ENCODE results near the gene TMEM39A.

The TMEM39A gene, protein sequence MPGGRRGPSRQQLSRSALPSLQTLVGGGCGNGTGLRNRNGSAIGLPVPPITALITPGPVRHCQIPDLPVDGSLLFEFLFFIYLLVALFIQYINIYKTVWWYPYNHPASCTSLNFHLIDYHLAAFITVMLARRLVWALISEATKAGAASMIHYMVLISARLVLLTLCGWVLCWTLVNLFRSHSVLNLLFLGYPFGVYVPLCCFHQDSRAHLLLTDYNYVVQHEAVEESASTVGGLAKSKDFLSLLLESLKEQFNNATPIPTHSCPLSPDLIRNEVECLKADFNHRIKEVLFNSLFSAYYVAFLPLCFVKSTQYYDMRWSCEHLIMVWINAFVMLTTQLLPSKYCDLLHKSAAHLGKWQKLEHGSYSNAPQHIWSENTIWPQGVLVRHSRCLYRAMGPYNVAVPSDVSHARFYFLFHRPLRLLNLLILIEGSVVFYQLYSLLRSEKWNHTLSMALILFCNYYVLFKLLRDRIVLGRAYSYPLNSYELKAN

DNA sequence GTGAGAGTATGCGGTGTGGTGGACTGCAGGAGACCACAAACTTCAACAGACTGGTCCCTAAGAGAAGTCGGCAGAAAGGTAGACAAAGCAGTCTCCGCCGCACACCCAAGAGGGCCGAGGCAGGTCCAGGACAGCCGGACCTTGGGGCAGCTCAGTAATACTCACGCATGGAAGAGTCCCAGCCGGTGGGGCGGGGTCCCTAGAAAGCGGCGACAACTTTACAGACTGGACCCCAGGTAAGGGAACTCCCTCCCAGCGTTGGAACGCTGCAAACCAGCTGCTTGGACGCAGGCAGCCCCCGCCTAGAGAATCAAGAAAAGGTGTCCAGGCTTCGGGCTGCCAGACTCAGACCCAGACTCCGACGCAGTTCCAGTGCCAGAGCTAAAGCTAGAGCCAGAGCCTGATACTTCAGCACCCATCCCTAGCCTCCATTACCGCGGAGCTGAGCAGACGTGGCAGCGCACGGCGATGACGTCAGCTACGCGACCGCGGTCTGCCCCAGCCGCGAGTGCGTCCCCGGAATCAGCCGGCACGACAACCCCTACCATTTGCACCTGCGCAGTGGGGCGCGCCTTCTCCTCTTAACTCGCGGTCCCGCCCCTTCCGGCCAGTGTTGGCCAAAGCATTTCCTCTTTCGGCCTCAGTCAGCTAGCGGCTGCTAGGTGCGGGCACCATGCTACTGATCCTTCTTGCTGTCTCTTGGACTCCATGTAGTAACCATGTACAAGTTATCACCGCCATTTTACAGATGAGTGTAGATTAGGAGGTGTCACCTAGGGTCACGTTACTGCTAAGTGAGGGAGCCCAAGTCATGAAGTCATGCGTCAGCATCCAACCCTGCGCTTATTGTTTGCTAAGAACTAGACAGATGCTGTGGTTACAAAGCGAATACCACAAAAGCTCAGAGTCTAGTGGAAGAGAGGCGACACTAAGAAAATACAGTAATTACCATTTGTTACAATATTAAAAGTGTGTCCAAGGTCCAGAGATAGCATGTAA is at the start of gene TMEM39A:
TMEM39A (minus strand) TSS at position 445 of the 999 bp plus-strand sequence. CDS start 1,541 bp downstream, outside the sequence.
- DNase-seq = peak; percentile 96

DNA sequence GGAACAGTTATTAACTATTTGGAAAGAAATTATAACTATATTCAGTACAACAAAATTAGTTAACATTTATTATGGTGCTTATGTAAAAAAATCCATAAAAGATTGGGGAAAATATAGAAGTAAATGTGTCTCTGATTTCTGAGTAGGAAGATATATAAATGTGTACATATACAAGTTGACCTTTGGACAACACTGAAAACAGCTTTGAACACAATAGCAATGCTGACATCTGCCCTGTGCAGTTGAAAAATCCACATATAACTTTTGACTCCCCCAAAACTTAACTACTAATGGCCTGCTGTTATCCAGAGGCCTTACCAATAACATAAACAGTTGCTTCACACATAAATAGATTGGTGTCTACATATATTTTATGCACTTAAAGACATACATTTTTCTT is 47.3 kb upstream of the TMEM39A start:
- no peak for DNase-seq

DNA sequence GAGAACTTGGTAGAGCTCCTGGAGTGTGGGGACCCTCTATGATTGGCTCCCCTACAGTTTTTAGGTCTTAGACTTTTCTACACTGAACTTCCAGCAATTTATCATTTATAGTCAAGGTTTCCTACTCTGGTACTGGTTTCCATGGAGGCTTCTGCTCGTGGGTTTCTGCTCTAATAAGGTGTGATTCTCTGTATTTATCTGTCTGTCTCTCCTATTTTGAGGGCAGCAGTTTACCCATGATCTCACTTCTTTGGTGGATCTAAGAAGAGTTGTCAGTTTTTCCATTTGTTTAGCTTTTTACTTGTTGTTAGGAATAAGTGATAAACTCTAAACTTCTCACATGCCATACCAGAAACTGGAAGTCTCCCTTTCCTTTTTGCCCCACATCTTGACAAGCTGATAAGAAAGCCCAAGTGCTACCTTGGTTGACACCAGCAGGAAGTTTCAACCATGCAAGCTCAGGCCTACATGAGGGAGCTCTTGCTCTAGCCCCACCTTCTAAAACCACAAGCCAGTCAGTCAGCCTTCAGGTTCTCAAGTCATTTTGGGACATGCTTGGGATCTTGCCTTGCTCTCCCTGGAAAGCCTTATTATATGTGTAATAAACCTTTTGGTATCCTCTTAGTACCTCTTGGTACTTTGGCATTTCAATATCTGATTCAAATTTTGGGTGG is 44.9 kb upstream of the TMEM39A start:
- DNase-seq = no peak

DNA sequence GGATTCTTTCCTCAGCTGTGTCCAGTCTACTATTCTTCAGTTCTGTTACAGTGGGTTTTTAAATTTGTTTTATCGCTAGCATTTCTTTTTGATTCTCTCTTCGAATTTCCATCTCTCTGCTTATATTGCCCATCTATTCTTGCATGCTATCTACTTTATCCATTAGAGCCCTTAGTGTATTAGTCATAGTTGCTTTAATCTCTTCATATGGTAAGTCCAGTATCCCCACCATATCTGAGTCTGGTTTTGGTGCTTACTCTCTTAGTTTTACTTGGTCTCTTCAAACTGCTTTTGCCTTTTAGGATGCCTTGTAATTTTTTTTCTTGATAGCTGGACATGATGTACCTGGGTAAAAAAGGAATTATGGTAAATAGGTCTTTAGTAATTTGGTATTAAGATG is 44.0 kb upstream of the TMEM39A start:
- no peak for DNase-seq

DNA sequence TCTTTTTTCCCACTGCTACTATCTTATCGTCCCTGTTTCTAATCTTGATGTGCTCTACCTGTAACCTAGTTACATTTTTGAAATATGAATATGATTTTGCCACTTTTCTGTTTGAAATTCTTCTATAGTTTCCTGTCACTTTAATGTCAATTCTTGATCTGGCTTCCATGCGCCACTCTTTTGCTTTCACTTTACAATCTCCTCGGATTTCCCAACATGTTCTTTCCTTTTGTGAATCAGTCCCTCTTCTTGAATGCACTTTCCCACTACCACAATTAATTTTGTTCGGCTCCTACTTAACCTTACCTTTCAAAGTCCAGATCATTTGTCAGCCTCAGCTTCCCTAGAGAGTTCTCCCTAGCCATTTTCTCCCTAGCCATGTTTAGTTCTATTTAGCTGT is 43.2 kb upstream of the TMEM39A start:
- DNase-seq = no peak

DNA sequence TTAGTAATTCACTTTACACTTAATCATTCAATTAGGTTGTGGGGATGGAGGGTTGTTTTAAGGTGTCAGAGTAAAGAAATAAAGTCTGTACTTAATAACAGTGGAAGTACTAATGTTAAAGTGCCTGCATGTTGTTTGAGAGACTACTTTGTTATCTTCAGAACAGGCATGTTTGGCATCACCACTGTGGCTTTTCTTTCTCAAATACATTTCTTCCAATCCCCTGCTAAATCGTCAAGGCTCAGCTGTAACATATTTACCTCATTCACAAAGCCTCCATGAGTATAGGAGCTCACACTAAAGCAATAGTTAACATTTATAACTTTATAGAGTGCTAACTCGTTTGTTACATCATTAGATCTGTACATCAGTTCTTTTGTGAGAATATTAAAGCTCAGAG is 37.5 kb upstream of the TMEM39A start:
- no peak for DNase-seq

DNA sequence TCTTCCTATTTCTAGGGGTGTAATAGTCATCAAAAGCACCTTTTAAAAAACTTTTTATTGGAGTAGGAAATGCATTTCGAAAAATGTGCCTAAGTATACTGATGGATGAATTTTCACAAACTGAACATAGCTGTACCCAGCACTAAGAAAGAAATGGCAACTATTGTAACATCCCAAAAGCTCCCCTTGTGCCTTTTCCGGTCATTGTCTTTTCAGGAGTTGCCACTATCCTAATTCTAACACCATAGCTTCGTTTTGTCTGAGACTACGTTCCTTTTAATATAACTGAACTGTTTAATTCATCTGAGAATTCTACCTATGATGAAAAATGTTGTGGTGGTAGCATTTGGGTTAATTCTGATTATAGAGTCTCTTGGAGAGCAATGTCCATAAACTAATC is 36.9 kb upstream of the TMEM39A start:
- DNase-seq = no peak

DNA sequence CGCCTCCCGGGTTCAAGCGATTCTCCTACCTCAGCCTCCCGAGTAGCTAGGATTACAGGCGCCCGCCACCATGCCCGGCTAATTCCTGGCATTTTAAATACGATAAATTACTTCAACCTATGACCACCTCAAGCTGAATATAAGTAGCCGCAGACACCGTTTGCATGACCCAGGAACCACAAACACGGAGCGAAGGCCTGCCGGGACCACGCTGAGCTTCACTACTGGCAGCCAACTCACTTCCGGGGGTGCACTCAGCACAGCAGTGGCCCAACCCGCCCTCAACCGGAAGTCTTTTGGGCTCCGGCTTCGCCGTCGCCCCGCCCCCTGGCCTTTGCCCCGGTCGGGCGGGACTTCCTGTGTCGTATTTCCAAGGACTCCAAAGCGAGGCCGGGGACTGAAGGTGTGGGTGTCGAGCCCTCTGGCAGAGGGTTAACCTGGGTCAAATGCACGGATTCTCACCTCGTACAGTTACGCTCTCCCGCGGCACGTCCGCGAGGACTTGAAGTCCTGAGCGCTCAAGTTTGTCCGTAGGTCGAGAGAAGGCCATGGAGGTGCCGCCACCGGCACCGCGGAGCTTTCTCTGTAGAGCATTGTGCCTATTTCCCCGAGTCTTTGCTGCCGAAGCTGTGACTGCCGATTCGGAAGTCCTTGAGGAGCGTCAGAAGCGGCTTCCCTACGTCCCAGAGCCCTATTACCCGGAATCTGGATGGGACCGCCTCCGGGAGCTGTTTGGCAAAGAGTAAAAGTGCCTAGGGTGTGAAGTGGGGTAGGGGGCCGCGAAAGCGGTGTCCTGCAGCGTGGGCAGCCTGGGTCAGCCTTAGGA is 35.0 kb upstream of the TMEM39A start, which contains the start of gene TIMMDC1:
TIMMDC1 (plus strand) TSS at position 362 of the 826 bp plus-strand sequence; CDS start at position 549, 187 bp downstream.
- DNase-seq = peak; percentile 91

DNA sequence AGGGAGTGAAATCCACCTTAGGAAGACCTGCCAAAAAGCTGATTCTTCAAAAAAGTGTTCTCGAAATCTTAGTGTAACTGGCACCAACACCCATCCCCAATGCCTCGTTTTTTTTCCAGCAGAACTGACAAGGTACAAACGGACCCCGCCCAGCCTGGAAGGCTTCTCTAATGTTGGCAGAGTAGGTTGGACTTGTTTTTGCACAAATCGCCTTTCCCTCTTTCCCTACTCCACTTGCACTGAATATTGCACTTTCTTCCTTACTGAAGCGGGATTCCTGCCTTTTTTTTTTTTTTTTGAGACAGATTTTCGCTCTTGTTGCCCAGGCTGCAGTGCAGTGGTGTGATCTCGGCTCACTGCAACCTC is 34.4 kb upstream of the TMEM39A start:
- no peak for DNase-seq

DNA sequence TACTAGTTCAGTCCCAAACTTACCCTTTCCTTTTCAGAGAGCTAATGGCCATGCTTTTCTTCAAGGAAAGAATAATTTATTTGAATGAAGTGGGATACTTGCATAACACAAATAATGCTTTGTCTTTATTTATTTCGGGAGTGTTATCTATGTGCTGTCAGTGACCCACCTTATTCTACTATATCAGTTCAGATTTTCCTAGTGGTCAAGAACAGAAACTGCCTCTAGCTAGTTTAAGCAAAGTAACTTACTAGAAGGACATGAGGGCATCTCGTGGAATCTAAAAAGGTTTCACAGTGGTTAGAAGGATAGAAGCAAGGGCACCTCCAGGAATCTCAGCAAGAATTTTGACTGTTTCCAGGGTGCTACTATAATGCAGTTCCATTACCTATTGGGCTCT is 31.2 kb upstream of the TMEM39A start:
- DNase-seq = no peak

DNA sequence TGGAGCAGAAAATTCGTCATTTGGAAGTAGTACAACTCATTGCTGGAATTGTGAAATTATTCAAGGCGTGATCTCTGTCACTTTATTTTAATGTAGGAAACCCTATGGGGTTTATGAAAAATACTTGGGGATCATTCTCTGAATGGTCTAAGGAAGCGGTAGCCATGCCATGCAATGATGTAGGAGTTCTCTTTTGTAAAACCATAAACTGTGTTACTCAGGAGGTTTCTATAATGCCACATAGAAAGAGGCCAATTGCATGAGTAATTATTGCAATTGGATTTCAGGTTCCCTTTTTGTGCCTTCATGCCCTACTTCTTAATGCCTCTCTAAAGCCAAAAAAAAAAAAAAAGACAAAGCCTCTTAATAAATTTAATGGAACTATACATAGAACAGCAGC is 29.4 kb upstream of the TMEM39A start:
- no peak for DNase-seq

DNA sequence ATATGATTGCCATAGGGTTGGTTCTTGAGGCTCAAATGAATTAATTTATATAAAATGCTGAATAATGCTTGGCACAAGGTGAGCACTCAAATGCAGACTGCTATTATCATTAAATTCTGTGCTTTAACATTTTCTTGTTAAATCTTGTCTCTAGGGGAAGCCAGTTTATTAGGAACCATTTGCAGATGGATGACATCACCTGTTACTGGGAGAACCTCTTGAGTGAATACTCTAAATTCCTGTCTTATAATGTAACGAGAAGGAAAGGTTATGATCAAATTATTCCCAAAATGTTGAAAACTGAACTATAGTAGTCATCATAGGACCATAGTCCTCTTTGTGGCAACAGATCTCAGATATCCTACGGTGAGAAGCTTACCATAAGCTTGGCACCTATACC is 28.7 kb upstream of the TMEM39A start:
- DNase-seq = no peak

DNA sequence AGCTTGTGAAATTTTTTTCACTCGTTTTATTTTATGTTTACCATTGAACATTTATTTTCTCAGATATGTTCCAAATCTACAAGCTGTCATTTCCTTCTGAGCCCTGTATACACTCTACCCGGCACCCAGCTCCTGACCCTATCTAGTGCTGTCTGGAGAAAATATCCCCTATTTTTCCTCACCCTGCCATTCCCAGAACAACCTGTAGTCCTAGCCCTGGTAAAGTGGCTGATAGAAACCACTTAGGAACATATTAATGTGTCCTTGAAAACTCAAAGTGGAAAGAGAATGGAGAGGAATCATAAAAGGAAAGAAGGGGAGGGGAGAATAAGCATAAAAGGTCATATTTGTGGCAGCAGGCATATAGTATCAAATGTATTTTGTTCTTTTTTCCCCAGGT is 26.7 kb upstream of the TMEM39A start:
- no peak for DNase-seq

DNA sequence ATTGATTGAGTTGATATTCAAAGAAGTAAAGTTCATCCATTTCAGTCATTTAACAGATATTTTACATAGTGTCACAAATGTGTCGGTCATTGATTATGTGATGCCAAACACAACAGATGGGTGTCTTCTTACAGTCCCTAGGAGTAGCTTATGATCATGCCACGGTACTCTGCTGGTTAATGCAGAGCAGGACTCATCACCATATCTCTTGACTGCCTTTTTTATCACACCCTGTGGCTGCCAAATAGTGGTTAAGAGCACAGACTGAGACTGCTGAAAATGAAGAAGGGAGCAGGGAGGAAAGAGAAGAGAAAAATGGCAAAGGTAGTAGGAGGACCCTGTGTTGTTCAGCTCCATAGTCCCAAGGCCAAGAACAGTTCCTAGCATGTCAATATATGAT is 22.1 kb upstream of the TMEM39A start:
- DNase-seq = no peak

DNA sequence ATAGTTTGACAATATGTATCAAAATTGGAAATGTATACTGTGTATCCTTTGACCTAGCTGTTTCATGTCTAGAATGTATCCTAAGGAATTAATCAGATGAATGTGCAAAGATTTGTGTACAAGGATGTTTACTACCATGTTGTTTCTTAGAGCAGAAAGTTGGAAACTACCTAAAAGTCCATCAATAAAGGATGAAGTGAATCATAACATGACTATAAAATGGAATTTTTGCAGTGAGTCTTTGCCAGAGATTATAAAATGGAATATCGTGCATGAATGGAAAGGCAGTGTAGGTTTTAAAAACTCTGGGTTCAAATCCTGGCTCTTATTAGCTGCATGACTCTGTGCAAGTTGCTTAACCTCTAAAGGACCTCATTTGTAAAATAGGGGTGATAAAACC is 19.7 kb upstream of the TMEM39A start:
- no peak for DNase-seq

DNA sequence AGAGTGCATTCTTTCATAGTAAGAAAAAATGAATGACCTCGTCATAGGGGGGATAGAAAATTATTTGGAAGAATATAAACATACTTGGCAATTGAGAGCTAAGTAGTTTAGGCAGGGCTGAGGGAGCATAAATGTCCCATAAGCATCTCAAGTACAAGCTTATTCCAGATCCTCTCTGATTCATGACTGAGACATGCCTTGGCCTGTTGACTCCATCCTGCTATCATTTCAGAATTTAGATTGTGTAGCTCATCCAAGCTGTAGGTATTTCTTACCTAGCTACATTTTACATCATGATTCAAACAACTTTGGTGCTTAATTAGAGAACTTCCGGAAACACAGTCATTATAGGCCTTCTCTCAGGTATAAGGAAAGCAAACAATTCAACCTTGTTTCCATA is 17.7 kb upstream of the TMEM39A start:
- no peak for DNase-seq

DNA sequence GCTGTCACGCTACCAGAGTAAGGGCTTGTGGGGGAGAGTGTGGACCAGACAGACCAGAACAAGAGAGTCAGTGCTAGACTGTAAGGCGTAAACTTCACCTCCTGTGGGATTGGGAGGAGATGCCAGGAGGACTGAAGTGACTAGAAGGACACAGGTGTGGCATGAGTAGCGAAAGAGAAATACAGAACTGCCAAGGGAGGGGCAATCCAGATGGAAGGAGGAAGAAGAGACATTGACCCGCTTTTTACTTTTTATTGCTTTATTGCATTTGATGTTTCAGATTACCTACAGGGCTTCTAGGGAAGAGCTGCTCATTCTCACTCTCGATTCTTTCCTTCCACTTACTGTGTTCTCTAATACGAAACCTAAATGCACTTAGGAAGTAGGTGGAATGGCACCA is 7.5 kb upstream of the TMEM39A start:
- no peak for DNase-seq

DNA sequence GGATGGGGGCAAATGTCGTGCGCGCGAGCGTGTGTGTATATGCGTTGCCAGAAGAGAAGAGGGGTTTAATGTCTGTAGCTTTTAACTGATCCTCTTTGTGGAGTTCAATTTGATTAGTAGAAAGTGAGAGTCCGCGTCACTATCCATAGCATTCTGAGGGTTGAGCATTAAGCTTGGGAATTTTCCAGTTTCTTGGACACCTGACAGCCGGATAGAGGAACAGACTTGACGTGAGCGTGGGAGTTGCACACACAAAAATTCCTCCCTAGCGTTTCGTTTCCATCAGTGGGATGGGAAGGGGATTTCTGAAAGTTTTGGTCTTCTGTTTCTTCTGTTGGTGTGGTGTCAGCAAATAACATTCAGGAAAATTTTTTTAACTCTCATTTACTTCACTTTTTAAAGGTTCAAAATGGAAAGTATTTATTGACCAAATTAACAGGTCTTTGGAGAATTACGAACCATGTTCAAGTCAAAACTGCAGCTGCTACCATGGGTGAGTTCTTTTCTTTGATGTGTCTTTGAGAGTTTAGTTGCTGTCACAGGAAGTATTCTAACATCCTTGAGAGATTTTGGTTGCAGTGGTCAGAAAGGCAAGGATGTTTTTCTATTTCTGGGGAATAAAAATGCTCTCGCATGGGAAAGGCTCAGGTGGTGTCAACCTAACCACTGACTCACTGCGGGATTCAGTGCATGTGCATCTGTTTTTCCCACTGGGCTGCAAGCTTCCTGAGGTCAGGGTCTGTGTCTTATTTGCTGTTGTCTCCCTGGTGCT is 6.2 kb upstream of the TMEM39A start:
- DNase-seq = no peak

DNA sequence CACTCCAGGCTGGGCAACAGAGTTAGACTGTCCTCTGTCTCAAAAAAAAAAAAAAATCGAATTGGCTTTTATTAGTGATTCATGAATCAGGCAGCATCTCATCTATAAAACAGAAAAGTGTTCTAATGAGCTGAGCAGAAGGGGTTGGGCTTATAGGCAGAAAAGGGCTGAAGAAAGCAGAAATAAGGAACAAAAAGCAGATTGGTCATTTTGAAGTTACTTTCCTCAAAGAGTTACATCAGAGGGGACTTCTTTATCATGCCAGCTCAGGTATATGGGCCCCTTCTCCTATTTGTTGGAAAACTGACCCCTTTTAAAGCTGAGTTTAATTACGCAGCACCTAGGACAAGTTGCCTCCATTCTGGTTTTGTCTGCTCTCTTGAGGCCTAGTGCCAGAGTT is 4.6 kb upstream of the TMEM39A start:
- DNase-seq = no peak

DNA sequence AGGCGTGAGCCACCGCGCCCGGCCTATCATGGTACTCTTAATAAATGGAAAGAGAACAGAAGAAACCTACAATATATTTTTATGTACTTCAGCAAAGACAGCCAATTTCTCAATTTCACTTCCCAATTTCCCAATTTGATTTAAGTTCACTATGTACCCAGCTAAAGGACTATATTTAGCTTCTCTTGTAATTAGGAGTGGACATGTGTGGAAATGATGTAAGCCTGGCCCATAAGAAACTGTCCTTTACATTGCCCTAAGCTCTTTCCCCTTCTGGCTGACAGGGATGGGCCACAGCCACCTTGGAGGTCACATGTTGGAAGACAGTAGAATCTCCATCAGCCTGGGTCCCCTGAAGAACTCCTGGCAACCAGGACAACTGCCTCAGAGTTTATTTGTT is 6.2 kb downstream of the TMEM39A start:
- DNase-seq = no peak

DNA sequence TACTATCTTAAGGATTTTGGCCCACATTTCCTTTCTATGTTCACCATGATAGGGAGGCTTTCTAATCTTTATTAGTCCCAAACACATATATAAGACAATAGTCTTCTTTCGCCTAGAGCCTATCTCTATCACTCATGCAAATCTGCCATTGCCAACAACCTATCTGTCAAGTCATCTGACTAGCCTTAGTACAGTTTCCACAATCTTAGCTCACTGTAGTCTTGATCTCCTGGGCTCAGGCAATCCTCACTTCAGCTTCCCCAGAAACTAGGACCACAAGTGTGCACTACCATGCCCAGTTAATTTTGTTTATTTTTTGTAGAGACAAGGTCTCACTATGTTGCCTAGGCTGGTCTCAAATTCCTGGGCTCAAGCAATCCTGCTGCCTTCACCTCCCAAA is 6.9 kb downstream of the TMEM39A start:
- no peak for DNase-seq

Measured in NCI-H524 treated with DMSO at 0.1 percent for 48 hours (cell line).